ENCODE results near the gene GAS1. TPM values are rescaled to one million over a fixed set of nuclear protein-coding genes. Genes with fewer than 3 reads are reported as not detected.

GAS1 gene
- total RNA-seq, 6 donors from 2014 or later: 5.5 to 25.6 (median 12.5) TPM

DNA sequence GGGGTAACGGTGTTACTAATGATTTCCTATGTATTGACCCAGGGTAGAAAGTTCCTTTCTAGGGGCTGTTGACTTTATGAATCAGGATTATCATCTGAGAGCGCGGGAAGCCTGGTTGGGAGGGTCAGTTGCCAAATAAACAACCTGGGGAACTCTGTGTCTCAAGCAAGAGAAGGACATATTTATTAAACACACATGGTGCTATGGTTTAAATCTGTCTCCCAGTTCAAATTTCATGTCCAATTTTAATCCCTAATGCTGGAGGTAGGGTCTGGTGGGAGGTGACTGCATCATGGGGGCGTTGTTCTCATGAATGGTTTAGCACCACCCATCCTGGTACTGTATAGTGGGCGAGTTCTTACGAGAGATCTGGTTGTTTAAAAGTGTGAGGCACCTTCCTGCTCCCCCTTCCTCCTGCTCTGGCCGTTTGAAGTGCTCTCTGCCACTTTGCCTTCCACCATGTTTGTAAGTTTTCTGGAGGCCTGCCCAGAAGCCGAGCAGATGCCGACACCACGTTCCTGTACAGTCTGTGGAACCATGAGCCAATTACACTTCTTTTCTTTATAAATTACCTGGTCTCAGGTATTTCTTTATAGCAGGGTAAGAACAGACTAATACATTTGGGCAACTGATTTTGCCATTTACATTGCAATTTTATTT, 19.7 kb upstream of the GAS1 start:
- no peak for ATAC-seq (ENCODE audit: low FRiP score in 2 of 2)
- Histone ChIP-seq H3K4me1 (peaks cover 0 to 7% (median 2%) of the 10 kb centered on the region in 4 donors), H3K27ac (no peak overlapping the region), H3K9me3 (no peaks in the 10 kb centered on the region), H3K27me3 (no peaks in the 10 kb centered on the region), H3K4me3 (no peak overlapping the region), H3K36me3 (no peaks in the 10 kb centered on the region)
- no peak for DNase-seq
- no peak for TF ChIP-seq POLR2A (IDR thresholded peaks at IDR 0.05)
- no peak for TF ChIP-seq POLR2AphosphoS5 (IDR thresholded peaks at IDR 0.05)
- TF ChIP-seq, protein P1, sequence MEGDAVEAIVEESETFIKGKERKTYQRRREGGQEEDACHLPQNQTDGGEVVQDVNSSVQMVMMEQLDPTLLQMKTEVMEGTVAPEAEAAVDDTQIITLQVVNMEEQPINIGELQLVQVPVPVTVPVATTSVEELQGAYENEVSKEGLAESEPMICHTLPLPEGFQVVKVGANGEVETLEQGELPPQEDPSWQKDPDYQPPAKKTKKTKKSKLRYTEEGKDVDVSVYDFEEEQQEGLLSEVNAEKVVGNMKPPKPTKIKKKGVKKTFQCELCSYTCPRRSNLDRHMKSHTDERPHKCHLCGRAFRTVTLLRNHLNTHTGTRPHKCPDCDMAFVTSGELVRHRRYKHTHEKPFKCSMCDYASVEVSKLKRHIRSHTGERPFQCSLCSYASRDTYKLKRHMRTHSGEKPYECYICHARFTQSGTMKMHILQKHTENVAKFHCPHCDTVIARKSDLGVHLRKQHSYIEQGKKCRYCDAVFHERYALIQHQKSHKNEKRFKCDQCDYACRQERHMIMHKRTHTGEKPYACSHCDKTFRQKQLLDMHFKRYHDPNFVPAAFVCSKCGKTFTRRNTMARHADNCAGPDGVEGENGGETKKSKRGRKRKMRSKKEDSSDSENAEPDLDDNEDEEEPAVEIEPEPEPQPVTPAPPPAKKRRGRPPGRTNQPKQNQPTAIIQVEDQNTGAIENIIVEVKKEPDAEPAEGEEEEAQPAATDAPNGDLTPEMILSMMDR (IDR thresholded peaks at IDR 0.05): no peak
- no peak for TF ChIP-seq EP300 (IDR thresholded peaks at IDR 0.05)
- 61 to 69% methylated on average over 10 of the region's 10 CpGs for WGBS, 2 donors

DNA sequence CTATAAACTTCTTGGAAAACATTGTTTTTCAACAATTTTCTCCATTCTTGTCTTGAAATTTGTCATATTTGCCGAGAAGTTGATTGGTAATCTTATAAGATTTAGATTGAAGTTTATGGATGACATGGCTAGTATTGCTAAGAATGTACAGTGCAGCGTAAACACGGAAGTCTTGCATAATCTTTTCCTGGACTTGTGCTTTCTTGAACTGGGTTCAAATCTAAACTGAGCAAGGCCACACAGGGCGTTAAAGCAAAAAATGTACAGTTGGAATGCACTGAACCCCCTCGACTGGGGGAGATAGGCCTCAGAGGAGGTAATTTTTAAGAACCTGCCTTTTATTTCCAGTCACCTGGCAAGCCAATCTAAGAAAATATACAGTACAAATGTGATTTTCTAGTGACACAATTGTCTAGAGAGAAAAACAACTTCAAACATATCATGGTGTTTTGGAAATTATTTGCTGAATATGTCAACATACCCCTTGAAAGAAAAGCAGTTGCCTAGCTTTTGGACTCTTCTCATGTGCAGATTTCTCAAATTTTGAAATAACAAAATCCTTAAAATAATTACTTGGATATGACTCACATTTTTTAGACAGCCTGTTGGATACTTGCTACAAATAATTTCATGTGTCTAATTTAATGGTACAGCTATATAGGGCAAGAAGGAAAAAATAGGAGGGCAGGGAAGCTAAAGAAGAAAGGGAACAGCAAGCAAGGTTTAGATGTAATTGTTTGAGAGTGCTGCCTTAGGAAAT, 18.5 kb upstream of the GAS1 start:
- DNase-seq (no peak), ATAC-seq (ENCODE audit: low FRiP score in 2 of 2) (no peak)
- Histone ChIP-seq H3K4me1 (peaks cover 0 to 7% (median 2%) of the 10 kb centered on the region in 4 donors), H3K4me3 (no peak overlapping the region), H3K9me3 (no peaks in the 10 kb centered on the region), H3K27ac (no peak overlapping the region), H3K36me3 (no peaks in the 10 kb centered on the region), H3K27me3 (no peaks in the 10 kb centered on the region)
- WGBS, 2 donors: 46 to 55% methylated on average over 5 of the region's 5 CpGs
- TF ChIP-seq POLR2A (IDR thresholded peaks at IDR 0.05) (no peak), POLR2AphosphoS5 (IDR thresholded peaks at IDR 0.05) (no peak), EP300 (IDR thresholded peaks at IDR 0.05) (no peak)
- TF ChIP-seq, protein P1 (IDR thresholded peaks at IDR 0.05): no peak

DNA sequence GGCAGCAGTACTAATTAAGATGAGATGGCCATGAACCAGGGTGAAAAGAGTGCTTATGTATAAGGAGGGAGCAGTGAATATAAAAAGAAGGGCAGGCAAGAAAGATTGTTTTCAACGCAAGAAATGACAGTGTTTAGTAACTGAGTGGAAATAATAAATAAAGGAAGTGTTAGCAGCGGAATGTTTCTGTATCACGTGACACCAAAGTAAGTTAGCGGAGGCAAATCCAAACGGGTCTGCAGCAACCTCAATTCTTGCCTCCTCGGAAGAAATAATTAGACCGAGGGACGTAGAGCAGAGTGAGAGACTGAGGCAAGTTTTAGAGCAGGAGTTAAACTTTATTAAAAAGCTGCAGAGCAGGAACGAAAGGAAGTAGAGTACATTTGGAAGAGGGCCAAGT, 15.4 kb upstream of the GAS1 start:
- Histone ChIP-seq H3K9me3 (no peaks in the 10 kb centered on the region), H3K36me3 (no peaks in the 10 kb centered on the region), H3K4me1 (peaks cover 0 to 7% (median 2%) of the 10 kb centered on the region in 4 donors), H3K4me3 (peak overlapping the region in 2 of 4 donors; percentile 7 to 25), H3K27ac (no peak overlapping the region), H3K27me3 (no peaks in the 10 kb centered on the region)
- TF ChIP-seq POLR2A (IDR thresholded peaks at IDR 0.05) (no peak), POLR2AphosphoS5 (IDR thresholded peaks at IDR 0.05) (no peak), EP300 (IDR thresholded peaks at IDR 0.05) (no peak)
- TF ChIP-seq, protein P1 (IDR thresholded peaks at IDR 0.05): no peak
- ATAC-seq (ENCODE audit: low FRiP score in 2 of 2) (no peak), DNase-seq (no peak)
- WGBS, 2 donors: 35 to 42% methylated on average over 9 of the region's 9 CpGs

DNA sequence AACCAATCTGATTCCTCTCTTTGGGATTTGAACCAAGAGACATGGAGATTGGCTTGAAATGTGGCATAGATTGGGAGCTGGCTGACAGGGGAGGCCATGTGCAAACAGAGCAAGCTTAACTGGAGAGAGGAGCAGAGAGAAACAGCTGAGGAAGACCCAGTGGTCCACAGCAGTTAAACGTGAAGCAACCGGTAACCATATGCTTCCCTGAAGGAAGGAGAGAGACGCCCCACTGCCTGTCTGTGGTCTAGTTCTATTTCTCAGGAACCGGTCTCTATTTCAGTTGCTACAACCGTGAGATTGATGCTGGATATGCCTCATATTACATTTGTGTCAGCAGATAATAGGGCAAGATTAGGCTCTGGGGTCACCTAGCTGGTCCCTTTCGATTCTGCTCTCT, 13.6 kb upstream of the GAS1 start:
- no peaks in the 10 kb centered on the region for H3K36me3 ChIP-seq
- no peak overlapping the region for H3K27ac ChIP-seq
- H3K27me3 ChIP-seq: no peaks in the 10 kb centered on the region
- H3K9me3 ChIP-seq: no peaks in the 10 kb centered on the region
- H3K4me1 ChIP-seq: peaks cover 0 to 7% (median 0%) of the 10 kb centered on the region in 4 donors
- ATAC-seq (ENCODE audit: low FRiP score in 2 of 2): no peak
- TF ChIP-seq POLR2A (IDR thresholded peaks at IDR 0.05) (no peak), POLR2AphosphoS5 (IDR thresholded peaks at IDR 0.05) (no peak)
- no peak overlapping the region for H3K4me3 ChIP-seq
- WGBS, 2 donors: 68 to 86% methylated on average over 6 of the region's 6 CpGs
- DNase-seq: no peak

DNA sequence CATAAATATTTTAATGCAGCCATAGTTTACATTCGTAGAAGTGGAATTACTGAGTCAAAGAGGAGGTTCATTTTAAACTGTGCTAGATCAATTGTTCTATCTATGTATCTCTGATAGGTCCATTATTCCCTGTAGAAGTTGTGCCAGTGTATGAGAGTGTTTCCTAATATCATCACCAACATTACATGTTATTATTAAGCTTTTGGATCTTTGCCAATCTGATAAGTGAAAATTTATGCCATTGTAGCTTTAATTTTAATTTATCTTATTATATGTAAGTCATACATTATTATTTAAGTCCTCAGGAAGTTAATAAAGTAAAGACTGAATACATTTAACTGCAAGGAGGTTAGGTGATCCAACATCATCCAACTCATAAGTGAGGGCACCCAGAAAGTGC, 10.9 kb upstream of the GAS1 start:
- Histone ChIP-seq H3K36me3 (no peaks in the 10 kb centered on the region), H3K27me3 (no peaks in the 10 kb centered on the region), H3K9me3 (no peaks in the 10 kb centered on the region), H3K27ac (no peak overlapping the region), H3K4me3 (no peak overlapping the region), H3K4me1 (peaks cover 0 to 7% (median 0%) of the 10 kb centered on the region in 4 donors)
- no peak for TF ChIP-seq POLR2AphosphoS5 (IDR thresholded peaks at IDR 0.05)
- TF ChIP-seq, protein P1 (IDR thresholded peaks at IDR 0.05): no peak
- no peak for TF ChIP-seq EP300 (IDR thresholded peaks at IDR 0.05)
- TF ChIP-seq POLR2A (IDR thresholded peaks at IDR 0.05): no peak
- ATAC-seq (ENCODE audit: low FRiP score in 2 of 2) (no peak), DNase-seq (no peak)
- 68 to 86% methylated on average over 1 of the region's 1 CpG for WGBS, 2 donors
